Fibroblast of pulmonary artery (primary cell): ENCODE measurements around the gene FBLN1.

Experiments used
- DNase-seq: peaks from one replicate; pipeline ENCODE4 v3.0.0-alpha.2; 2010; ENCODE audit warnings: low read depth
- H3K4me3 ChIP-seq: replicated peaks from 2 replicates; pipeline ENCODE4 v1.5.1; 2011; ENCODE audit warnings: low read depth, mild to moderate bottlenecking, control low read depth, low read length, moderate library complexity
- CTCF ChIP-seq: IDR thresholded peaks from 2 replicates; pipeline ENCODE4 v1.5.1; 2011; ENCODE audit warnings: mild to moderate bottlenecking, control low read depth, low read length, inconsistent platforms; ENCODE audit errors: missing control alignments

FBLN1 gene

GRCh38 chr22:45575173-45575572 is 72.5 kb downstream of the FBLN1 start:
- no peak for TF ChIP-seq CTCF
- DNase-seq: no peak

GRCh38 chr22:45575607-45576272 is 73.1 kb downstream of the FBLN1 start:
- H3K4me3 ChIP-seq: no peak overlapping the region
- TF ChIP-seq CTCF: no peak
- DNase-seq: no peak

More at GRCh38 chr22:45575173-45575572, 72.5 kb downstream of the FBLN1 start:
- H3K4me3 ChIP-seq: no peak overlapping the region

GRCh38 chr22:45576273-45576625 is 73.6 kb downstream of the FBLN1 start:
- no peak for TF ChIP-seq CTCF
- no peak overlapping the region for H3K4me3 ChIP-seq
- no peak for DNase-seq

- TF ChIP-seq CTCF: no peak
- DNase-seq: no peak
Measured at GRCh38 chr22:45576730-45577464, 74.2 kb downstream of the FBLN1 start.

GRCh38 chr22:45577746-45578523 is 75.3 kb downstream of the FBLN1 start:
- peak; percentile 89 for DNase-seq
- peak; percentile 94 for TF ChIP-seq CTCF
- H3K4me3 ChIP-seq: no peak overlapping the region

More at GRCh38 chr22:45576730-45577464, 74.2 kb downstream of the FBLN1 start:
- H3K4me3 ChIP-seq: no peak overlapping the region

GRCh38 chr22:45578524-45579147 is 76.0 kb downstream of the FBLN1 start:
- no peak for TF ChIP-seq CTCF
- DNase-seq: no peak

More at GRCh38 chr22:45578524-45579147, 76.0 kb downstream of the FBLN1 start:
- H3K4me3 ChIP-seq: no peak overlapping the region
